Islet precursor cell (in vitro differentiated cells): ENCODE results near the gene BIK.

ENCODE experiments used
- DNase-seq: peaks from one replicate; pipeline ENCODE4 v3.0.0-alpha.2; 2018

Gene BIK, protein sequence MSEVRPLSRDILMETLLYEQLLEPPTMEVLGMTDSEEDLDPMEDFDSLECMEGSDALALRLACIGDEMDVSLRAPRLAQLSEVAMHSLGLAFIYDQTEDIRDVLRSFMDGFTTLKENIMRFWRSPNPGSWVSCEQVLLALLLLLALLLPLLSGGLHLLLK

DNA sequence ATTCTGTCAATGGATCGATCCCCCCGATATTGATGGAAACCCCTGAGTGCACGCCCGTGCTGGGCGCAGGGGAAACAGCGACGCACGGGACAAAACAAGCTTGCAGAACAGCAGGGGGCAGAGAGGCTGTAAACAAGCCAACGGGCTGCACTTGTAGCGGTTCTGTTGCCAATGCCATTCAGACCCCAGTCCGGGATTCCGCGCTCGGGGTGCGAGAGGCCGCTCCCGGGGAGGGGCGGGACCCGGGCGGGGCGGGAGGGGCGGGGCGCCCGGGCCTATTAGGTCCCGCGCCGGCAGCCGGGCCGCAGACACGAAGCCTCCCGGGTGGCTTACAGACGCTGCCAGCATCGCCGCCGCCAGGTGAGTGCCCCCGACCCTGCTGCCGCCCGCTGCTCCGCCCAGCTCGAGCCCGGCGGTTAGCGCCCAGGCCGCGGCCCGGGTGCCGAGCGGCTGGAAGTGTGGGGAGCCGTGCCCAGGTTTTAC lies at the start of gene BIK:
TSS of gene BIK (plus strand) at position 307 of the 483 bp plus-strand sequence. CDS start 13,273 bp downstream, outside the sequence.
- DNase-seq: peak; percentile 85

GRCh38 chr22:43066134-43066533 lies 44.4 kb upstream of the BIK start:
- DNase-seq: no peak

- DNase-seq: peak; percentile 85
These were observed 43.6 kb upstream of the BIK start for GRCh38 chr22:43066844-43067385.

DNA sequence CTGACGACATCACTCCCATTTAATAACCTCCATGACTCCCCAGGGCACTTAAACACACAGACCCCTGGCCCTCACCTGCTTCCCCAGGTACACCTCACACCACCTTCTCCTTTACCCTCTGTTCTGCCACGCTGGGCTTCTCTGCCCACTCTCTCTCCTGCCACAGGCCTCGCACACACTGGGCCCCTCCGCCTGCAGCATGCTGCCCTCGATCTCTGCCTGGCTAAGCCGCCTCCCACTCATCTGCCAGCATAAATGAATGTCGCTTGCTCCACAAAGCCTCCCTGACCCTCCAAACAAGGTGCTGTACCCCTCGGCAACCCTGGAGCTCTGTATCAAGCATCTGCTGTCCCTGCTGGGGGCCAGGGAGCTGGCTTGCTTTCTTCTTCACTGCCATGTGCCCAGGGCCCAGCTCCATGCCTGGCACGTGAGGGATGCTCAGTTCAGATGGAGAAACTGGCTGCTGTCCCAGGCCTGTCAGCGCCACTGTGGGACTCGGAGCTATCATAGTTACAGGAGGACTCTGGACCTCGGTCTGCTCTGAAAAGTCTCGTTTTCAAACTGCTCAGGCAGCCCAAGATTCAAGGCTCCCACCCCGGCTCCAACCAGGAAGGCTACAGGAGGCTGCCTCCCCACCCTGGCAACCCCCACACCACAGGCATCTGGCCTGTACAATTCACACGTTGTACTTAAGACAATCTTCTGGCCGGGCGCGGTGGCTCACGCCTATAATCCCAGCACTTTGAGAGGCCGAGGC lies 33.3 kb upstream of the BIK start:
- DNase-seq: no peak

- DNase-seq: no peak
These were observed 32.0 kb upstream of the BIK start for GRCh38 chr22:43078522-43078921.

DNA sequence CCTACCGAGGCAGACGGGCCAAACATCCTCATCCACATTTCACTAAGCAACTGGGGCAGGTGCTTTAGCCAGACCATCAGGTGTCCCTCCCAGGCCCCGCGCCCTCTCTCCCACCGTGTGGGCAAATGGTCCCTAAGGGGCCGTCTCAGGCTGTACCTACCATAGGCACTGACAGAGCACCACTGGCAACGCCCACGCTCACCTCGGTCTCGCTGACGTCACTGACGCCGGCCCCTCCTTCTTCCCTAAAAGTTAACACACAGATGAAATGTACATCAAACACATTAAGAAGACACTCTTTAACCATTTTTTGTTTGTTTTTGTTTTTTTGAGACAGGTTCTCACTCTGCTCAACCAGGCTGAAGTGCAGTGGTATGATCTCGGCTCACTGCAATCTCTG lies 30.8 kb upstream of the BIK start:
- DNase-seq: no peak

GRCh38 chr22:43080616-43081015 lies 29.9 kb upstream of the BIK start:
- no peak for DNase-seq

GRCh38 chr22:43081968-43082367 lies 28.6 kb upstream of the BIK start:
- no peak for DNase-seq

- no peak for DNase-seq
These were observed 24.6 kb upstream of the BIK start for GRCh38 chr22:43085658-43086606.

DNA sequence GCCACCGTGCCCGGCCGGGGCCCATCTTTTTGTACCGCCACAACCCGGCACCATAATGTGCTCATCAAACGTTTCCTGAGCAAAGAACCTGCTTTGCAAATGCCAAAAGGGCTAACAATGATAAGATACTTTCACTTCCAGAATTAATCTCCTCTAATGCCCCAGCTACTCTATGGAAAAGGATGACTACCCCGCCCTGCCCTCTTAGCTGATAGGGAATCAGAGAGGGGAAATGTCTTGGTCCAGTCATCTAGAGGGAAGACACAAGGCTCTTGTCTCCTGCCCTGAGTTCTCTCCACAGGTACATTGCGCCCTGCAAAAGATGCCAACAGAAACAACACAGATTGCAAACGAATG lies 21.9 kb upstream of the BIK start:
- no peak for DNase-seq

- DNase-seq: peak; percentile 96
These were observed 21.4 kb upstream of the BIK start, which contains the start of gene TTLL1 for GRCh38 chr22:43088984-43089717. TSS of gene TTLL1 (minus strand) at chr22:43089391. CDS start at chr22:43075586, 13,805 bp downstream.

- no peak for DNase-seq
These were observed 20.3 kb upstream of the BIK start for GRCh38 chr22:43090130-43090789.

- DNase-seq: no peak
These were observed 18.5 kb upstream of the BIK start for GRCh38 chr22:43092085-43092484.

DNA sequence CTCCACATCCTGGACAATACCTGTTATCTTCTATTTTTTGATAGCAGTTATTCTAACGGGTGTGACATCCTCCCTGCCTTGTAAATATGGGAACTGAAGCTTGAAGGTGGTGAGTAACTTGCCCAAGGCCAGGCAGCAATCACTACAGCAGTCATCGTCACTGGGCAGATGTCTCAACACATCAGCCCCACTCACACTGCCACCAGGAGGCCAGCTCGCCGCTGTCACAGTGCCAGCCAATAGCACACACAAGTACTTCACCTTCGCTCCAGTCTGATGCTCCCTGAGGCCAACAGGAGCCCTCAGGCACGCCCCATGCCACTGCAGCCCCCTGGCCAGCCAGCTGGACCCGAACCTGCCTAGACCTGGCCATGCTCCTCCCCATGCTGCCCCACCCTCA lies 16.5 kb upstream of the BIK start:
- peak; percentile 79 for DNase-seq

DNA sequence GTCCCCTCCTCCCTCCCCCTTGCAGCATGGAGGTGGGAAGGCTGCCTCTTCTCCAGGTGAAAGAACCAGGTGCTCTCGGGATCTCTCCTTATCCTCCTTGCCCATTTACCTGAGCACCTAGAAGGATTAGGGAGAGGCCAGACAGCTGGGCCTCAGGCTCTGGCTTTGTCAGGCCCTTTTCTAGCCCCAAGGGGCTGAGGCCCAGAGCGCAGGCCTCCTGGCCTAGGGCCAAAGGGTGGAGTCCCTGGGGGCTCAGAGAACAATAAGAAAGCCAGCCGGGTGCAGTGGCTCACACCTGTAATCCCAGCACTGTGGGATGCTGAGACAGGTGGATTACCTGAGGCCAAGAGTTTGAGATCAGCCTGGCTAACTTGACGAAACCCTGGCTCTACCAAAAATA lies 16.0 kb upstream of the BIK start:
- no peak for DNase-seq

DNA sequence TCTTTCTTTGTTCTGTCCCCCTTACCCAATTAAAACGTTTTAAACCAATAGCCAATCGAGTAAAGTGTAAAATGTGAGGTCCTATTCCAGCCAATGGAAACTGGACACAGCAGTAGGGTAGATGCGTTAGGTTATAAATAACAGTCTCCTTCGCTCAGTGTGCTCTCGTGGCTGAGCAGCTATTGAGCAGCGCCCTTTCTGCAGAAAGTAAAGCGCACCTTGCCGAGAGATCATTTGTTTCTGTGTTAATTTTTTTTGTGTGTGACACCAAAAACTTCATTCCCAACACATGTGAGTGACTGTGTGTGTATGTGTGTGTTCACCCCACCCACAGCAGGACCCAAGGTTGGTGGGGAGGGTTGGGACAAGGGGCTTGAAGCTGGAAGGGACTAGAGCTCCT lies 14.1 kb upstream of the BIK start:
- no peak for DNase-seq

DNA sequence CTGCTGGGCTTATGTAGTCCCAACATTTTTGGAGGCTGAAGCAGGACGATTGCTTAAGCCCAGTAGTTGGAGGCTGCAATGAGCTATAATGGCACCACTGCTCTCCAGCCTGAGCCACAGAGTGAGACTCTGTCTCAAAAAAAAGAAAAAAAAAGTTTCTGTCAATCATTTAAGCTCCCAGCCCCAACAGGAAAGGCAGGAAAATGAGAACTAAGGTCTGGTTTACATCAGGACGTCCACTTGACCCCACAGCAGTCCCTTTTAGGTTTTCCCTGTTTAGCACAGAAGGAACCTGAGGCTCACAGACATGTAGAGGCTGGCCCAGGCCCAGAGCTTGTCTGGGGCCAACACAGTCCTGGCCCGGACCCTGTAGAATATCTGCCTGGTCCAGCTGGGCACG lies 12.2 kb upstream of the BIK start:
- DNase-seq: peak; percentile 79

DNA sequence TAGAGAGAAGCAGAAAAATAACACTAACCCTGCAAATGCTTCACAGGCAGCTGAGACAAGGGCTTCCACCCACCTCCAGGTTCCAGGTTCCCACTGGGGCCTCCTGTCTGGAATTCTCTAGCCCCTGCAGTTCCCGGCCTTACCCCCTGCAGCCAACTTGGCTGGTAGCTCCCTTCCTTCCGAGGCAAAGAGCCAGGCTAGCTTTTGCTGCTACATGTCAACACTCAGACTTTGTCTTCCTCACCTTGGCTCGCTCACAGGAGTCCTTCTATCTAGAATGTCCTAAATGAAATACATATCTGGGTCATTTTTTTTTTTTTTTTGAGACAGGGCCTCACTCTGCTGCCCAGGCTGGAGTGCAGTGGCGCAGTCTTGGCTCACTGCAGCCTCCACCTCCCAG lies 11.5 kb upstream of the BIK start:
- no peak for DNase-seq

GRCh38 chr22:43100225-43100624 lies 10.3 kb upstream of the BIK start:
- peak; percentile 68 for DNase-seq

DNA sequence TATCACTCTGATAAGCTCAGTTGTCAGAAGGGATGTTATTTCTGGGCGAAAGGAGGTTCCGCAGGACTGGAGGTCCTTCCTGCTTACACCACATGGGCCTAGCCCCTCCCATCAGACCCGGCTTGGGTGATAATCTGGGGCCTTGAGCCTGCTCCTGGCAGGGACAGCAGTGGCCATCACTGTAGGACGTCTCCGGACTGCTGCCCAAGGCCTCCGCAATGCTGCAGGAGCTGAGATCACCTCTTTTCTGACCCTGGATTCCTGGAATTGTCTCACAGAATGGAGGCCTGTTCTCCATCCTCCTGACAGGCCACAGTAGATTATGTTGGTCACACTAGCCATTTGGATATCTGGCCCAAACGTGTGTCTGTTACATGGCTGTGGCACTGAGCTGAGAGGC lies 9.2 kb upstream of the BIK start:
- DNase-seq: peak; percentile 93

DNA sequence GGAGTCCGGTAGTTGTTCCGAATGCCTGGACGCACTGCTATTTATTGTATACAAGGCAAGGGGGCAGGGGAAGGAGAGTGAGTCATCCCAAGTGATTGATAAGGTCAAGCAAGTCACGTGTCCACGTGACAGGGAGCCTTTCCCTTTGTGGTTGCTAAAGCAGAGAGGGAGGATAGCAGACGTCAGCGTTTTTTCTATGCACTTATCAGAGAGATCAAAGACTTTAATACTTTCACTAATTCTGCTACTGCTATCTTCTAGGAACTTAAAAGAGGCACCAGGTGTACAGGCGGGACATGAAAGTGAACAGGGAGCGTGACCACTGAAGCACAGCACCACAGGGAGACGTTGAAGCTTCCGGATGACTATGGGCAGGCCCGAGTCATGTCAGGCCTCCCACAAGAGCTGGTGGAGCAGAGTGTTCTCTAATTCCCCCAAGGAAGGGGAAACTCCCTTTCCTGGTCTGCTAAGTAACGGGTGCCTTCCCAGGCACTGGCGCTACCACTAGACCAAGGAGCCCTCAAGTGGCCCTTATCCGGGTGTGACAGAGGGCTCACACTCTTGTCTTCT lies 6.4 kb upstream of the BIK start:
- DNase-seq: peak; percentile 90
